ENCODE measurements around the gene AOX1.

- TF ChIP-seq GATA3 (IDR thresholded peaks at IDR 0.05; ENCODE audit: low read depth, low read length) (no peak), GATA2 (IDR thresholded peaks at IDR 0.05; ENCODE audit: low read depth, low read length) (no peak)
These were observed 38.8 kb downstream of the AOX1 start for GRCh38 chr2:200624658-200625057.
